Brain microvascular endothelial cell (primary cell): ENCODE measurements around the gene LDLRAD4.

Experiments
- DNase-seq: peaks from one replicate; pipeline ENCODE4 v3.0.0-alpha.2; 2020
- H3K27ac ChIP-seq: fragments of 250-450 bp; sonication (Bioruptor Pico); 2 replicates; pipeline ENCODE4 v1.5.1; 2020; ENCODE audit warnings: mild to moderate bottlenecking, moderate library complexity
- H3K27me3 ChIP-seq: fragments of 250-450 bp; sonication (Bioruptor Pico); replicated peaks from 2 replicates; pipeline ENCODE4 v1.5.1; 2020; ENCODE audit warnings: mild to moderate bottlenecking
- H3K36me3 ChIP-seq: fragments of 250-450 bp; sonication (Bioruptor Pico); replicated peaks from 2 replicates; pipeline ENCODE4 v1.5.1; 2020; ENCODE audit warnings: mild to moderate bottlenecking
- H3K4me3 ChIP-seq: 2 replicates; pipeline ENCODE4 v1.5.1; 2011; ENCODE audit warnings: low read depth, mild to moderate bottlenecking, control low read depth, low read length, moderate library complexity
- in situ Hi-C: cut with HindIII; loops from 2 replicates; pipeline ENCODE4 v1.10.0; 2017; ENCODE audit warnings: low sequenced_read_pairs, low pct_ligation_motif_present
- TF ChIP-seq, protein P1 (sequence below): IDR thresholded peaks from 2 replicates; pipeline ENCODE4 v1.5.1; 2011; ENCODE audit warnings: low read depth, mild to moderate bottlenecking, moderate library complexity, low read length, control low read depth, inconsistent platforms; ENCODE audit errors: missing control alignments

Gene LDLRAD4

DNA sequence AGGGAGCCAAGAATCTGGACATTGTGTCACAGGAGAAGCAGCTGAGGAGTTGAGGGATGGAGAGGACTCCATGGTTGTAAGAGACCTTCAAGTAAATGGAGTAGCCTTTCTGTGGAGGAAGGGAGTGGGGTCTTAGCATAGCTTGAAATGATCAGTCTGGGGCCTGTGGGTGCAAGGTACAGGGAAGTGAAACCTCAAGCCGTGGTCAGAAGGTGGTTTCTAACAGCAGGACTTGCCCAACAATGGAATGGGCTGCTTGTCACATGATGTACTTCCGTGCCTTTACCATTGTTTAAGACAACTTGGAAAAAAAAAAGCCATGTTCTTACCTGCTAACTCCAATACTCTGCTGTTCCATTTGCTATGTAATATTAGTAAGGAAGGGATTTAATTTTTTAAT lies 140.7 kb downstream of the LDLRAD4 start:
- TF ChIP-seq, protein P1, sequence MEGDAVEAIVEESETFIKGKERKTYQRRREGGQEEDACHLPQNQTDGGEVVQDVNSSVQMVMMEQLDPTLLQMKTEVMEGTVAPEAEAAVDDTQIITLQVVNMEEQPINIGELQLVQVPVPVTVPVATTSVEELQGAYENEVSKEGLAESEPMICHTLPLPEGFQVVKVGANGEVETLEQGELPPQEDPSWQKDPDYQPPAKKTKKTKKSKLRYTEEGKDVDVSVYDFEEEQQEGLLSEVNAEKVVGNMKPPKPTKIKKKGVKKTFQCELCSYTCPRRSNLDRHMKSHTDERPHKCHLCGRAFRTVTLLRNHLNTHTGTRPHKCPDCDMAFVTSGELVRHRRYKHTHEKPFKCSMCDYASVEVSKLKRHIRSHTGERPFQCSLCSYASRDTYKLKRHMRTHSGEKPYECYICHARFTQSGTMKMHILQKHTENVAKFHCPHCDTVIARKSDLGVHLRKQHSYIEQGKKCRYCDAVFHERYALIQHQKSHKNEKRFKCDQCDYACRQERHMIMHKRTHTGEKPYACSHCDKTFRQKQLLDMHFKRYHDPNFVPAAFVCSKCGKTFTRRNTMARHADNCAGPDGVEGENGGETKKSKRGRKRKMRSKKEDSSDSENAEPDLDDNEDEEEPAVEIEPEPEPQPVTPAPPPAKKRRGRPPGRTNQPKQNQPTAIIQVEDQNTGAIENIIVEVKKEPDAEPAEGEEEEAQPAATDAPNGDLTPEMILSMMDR: no peak
- in situ Hi-C loops: no loop called here
- DNase-seq: no peak
- no peak overlapping the region for H3K4me3 ChIP-seq
- H3K36me3 ChIP-seq: no peaks in the 10 kb centered on the region
- H3K27ac ChIP-seq: no peak overlapping the region
- H3K27me3 ChIP-seq: no peaks in the 10 kb centered on the region

DNA sequence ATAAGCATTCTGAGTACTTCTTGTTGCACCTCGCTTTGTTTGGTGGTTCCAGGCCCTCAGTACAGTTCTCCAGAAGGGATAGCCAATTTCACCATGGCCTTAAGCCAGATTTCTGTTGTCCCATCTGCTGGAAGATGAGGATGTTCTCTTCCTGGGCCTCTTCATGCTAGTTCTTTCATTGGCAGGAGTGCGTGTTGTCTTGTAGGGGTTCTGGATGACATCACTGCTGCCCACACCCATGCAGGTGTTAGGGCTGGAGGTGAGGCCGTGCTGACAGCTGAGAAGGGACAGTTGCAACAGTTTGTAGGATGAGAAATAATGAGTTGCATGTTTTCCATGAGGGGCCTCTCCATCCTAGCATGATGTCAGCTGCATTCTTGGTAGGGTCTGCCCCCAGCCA lies 142.9 kb downstream of the LDLRAD4 start:
- Histone ChIP-seq H3K4me3 (no peak overlapping the region), H3K36me3 (no peaks in the 10 kb centered on the region), H3K27ac (no peak overlapping the region), H3K27me3 (no peaks in the 10 kb centered on the region)
- DNase-seq: no peak
- in situ Hi-C loops: no loop called here
- TF ChIP-seq, protein P1: no peak

DNA sequence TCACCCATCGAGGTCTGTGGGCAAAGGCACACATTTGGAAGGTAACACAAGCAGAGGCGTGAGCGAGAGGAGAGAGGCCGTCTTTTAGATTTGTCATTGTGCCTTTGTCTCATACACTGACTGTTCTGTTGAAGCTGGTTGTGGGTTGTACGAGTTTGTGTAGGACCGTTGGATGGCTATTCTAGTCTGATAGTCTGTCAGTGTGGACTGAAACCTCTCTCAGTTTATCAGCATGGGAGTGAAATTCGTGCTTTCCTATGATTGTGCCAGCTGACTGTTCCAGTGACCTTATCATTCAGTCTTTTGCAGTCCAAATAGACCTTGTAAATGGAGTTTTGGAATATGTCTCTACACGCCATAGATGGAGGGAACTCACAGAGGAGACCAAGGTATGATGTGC lies 143.5 kb downstream of the LDLRAD4 start:
- in situ Hi-C loops: no loop called here

DNA sequence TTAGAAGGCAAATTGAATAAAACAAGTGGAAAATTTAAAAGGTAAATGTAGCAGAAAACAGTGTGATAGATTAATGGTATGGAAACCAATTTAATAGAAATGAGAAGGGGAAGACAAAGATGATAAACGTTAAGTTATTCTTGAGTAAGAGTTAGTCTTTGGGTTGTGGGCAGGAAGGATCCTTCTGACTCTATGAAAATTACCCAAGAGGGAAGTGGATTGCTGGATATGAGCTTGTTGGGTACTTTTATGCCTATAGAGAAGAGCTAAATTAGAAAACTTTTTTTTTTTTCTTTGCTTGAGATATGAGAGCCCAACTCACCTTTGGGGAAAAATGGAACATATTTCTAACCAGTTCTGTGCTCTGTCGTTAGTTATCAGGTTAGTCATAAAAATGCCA lies 144.0 kb downstream of the LDLRAD4 start:
- TF ChIP-seq, protein P1: no peak
- Histone ChIP-seq H3K4me3 (no peak overlapping the region), H3K27me3 (no peaks in the 10 kb centered on the region), H3K36me3 (no peaks in the 10 kb centered on the region), H3K27ac (no peak overlapping the region)
- in situ Hi-C loops: no loop called here
- DNase-seq: no peak

More for the DNA sequence above, 143.5 kb downstream of the LDLRAD4 start:
- no peaks in the 10 kb centered on the region for H3K36me3 ChIP-seq
- no peaks in the 10 kb centered on the region for H3K27me3 ChIP-seq
- TF ChIP-seq, protein P1: no peak
- no peak for DNase-seq
- no peak overlapping the region for H3K4me3 ChIP-seq
- no peak overlapping the region for H3K27ac ChIP-seq

DNA sequence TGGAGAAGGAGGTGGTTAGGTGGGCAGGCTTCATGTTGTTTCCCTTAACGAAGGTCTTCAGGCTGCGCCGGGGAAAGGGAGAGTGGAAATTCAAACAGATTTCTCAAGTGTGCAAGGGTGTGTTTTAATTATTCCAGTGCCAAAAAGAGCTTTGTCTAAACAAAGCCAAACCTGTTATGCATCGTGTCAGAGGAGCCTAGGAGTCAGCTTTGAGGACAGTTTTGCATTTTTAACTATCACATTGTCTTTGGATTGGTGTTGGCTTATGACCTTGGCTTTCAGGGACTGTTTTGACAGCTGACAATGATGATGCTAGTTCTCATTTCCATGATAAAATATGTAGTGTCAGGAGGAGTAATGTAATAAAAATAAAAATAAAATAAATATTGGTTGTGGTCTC lies 144.8 kb downstream of the LDLRAD4 start:
- DNase-seq: no peak
- Histone ChIP-seq H3K36me3 (no peaks in the 10 kb centered on the region), H3K4me3 (no peak overlapping the region), H3K27me3 (no peaks in the 10 kb centered on the region), H3K27ac (no peak overlapping the region)
- in situ Hi-C loops: no loop called here
- TF ChIP-seq, protein P1: no peak

DNA sequence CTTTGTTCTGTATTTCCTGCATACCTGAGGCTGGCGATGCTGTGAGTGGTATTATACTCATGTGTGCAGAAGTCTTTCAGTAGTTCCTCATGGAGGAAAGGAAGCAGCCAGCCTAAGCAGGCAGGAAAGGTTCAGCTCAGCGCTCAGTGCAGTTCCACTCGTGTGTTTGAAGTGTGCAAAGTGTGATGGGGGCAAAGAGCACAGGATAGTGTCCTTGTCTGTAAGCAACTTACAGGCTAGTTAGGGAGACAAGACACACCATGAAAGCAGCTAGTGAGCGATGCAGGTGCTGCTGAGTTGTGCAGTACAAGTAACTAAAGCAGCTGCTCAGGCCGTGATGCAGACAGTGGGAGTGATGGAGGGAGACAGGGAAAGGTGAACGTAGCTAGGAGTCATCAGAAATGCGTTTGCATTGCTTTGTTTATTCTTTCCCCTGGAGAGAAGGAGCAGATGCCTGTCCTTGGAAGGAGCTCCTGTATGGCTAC lies 146.2 kb downstream of the LDLRAD4 start:
- no peak overlapping the region for H3K27ac ChIP-seq

More for the DNA sequence above, 146.2 kb downstream of the LDLRAD4 start:
- TF ChIP-seq, protein P1: no peak
- H3K36me3 ChIP-seq: no peaks in the 10 kb centered on the region
- in situ Hi-C loops: no loop called here
- DNase-seq: no peak
- H3K27me3 ChIP-seq: no peaks in the 10 kb centered on the region
- no peak overlapping the region for H3K4me3 ChIP-seq
